Vagina (tissue), 2 donors: ENCODE results near the gene CASQ1. TPM values are rescaled to one million over a fixed set of nuclear protein-coding genes. Genes with fewer than 3 reads are reported as not detected.

ENCODE experiments used
- DNase-seq, 2 donors: peaks; one replicate each; pipeline ENCODE4 v3.0.0-alpha.2; 2017; ENCODE audit errors: extremely low spot score in 2 of 2
- H3K27ac ChIP-seq: fragments of 200-600 bp; sonication (generic); one replicate; pipeline ENCODE4 v1.5.1; 2019
- H3K27me3 ChIP-seq: fragments of 200-600 bp; sonication (generic); one replicate; pipeline ENCODE4 v1.5.1; 2019
- H3K36me3 ChIP-seq, 2 donors: fragments of 200-600 bp; sonication (generic); one replicate each; pipeline ENCODE4 v1.5.1; 2017 to 2019
- H3K4me1 ChIP-seq: fragments of 200-600 bp; sonication (generic); one replicate; pipeline ENCODE4 v1.5.1; 2019
- H3K4me3 ChIP-seq, 2 donors: fragments of 200-600 bp; sonication (generic); 1 replicate in 1 of 2; 2 replicates in 1 of 2; pipeline ENCODE4 v1.5.1; 2016 to 2019
- H3K9me3 ChIP-seq: fragments of 200-600 bp; sonication (generic); one replicate; pipeline ENCODE4 v1.5.1; 2019
- POLR2A ChIP-seq, 2 donors: fragments of 450-650 bp; IDR thresholded peaks; one replicate each; pipeline ENCODE4 v1.6.1; 2017; ENCODE audit warnings: antibody characterized with exemption in 2 of 2, mild to moderate bottlenecking in 2 of 2, moderate library complexity in 2 of 2
- POLR2AphosphoS5 ChIP-seq, 2 donors: sonication (generic); formaldehyde crosslinking; IDR thresholded peaks; one replicate each; pipeline ENCODE4 v1.9.0; 2017; ENCODE audit warnings: antibody characterized with exemption in 2 of 2, mild to moderate bottlenecking in 2 of 2, low read depth in 1 of 2; ENCODE audit not compliant: insufficient read depth in 1 of 2
- intact Hi-C: fragments of 100-400 bp; cut with DNase I; formaldehyde crosslinking; loops from one replicate; pipeline ENCODE4 v1.15.1; 2023
- total RNA-seq: library from RNA; depleted of rRNA; stranded (reverse); fragments of >200 nt; gene quantifications from one replicate; pipeline ENCODE4 v1.2.3, GENCODE V29; 2016
- TF ChIP-seq, protein P1 (sequence below), 3 experiments: fragments of 450-650 bp in 2 of 3; fragments of 200-600 bp in 1 of 3; sonication (generic) in 1 of 3; IDR thresholded peaks; one replicate each; pipeline ENCODE4 v1.5.1; 2017 to 2019; ENCODE audit warnings: antibody characterized with exemption in 3 of 3, mild to moderate bottlenecking in 2 of 3, moderate library complexity in 2 of 3

Gene CASQ1
- total RNA-seq, 1 donor from 2014 or later: not detected

DNA sequence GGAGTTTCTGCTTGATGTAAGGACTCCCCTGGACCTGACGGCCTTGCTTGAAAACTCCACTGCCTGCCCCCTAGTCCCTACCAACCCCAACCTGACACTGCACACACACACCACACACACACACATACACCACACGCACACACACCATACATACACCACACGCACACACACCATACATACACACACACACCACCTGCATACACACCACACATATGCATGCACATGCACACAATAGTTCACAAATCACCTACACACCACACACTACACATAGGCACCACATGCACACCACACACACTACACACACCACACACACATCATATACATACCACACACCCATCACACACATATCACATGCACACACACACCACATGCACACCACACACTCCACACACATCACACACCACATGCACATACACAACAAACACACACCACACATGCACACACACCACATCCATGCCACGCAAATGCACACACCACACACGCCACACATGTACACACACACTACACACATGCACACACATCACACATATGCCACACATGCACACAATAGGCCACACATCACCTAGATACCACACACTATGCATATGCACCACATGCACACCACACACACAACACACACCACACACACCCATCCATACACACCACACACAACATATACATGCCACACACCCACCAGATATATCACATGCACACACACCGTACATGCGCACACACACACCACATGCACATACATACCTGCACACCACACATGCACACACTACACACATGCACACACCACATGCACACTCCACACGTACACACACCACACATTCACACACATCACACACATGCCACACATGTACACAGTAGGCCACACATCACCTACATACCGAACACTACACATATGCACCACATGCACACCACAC lies 3.7 kb downstream of the CASQ1 start:
- Histone ChIP-seq H3K9me3 (no peaks in the 10 kb centered on the region), H3K4me1 (peaks cover 19% of the 10 kb centered on the region), H3K27me3 (no peaks in the 10 kb centered on the region), H3K4me3 (no peak overlapping the region), H3K27ac (no peak overlapping the region), H3K36me3 (no peaks in the 10 kb centered on the region)
- no peak for DNase-seq
- TF ChIP-seq POLR2A (IDR thresholded peaks at IDR 0.05) (no peak), POLR2AphosphoS5 (IDR thresholded peaks at IDR 0.05; ENCODE audit: insufficient read depth in 1 of 2, low read depth in 1 of 2) (no peak)
- TF ChIP-seq, protein P1, sequence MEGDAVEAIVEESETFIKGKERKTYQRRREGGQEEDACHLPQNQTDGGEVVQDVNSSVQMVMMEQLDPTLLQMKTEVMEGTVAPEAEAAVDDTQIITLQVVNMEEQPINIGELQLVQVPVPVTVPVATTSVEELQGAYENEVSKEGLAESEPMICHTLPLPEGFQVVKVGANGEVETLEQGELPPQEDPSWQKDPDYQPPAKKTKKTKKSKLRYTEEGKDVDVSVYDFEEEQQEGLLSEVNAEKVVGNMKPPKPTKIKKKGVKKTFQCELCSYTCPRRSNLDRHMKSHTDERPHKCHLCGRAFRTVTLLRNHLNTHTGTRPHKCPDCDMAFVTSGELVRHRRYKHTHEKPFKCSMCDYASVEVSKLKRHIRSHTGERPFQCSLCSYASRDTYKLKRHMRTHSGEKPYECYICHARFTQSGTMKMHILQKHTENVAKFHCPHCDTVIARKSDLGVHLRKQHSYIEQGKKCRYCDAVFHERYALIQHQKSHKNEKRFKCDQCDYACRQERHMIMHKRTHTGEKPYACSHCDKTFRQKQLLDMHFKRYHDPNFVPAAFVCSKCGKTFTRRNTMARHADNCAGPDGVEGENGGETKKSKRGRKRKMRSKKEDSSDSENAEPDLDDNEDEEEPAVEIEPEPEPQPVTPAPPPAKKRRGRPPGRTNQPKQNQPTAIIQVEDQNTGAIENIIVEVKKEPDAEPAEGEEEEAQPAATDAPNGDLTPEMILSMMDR (IDR thresholded peaks at IDR 0.05): no peak
- intact Hi-C loops: loop anchor here (5.0 kb wide), 1 partner anchor 98 kb away; no protein-coding TSS in a partner anchor

DNA sequence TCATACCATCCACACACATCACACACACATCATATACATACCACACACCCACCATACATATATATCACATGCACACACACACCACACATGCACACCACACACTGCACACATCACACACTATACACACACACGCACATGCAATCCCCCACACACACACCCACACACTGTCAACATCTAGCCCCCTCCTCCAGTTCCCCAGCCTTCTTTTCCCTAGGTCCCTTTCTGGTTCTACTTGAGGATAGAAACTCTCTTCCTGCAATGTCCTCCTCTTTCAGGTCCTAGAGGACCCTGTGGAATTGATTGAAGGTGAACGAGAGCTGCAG lies 4.3 kb downstream of the CASQ1 start:
- TF ChIP-seq POLR2A (IDR thresholded peaks at IDR 0.05): no peak
- no peak for TF ChIP-seq POLR2AphosphoS5 (IDR thresholded peaks at IDR 0.05; ENCODE audit: insufficient read depth in 1 of 2, low read depth in 1 of 2)
- TF ChIP-seq, protein P1 (IDR thresholded peaks at IDR 0.05): no peak
- no peaks in the 10 kb centered on the region for H3K27me3 ChIP-seq
- no peak overlapping the region for H3K27ac ChIP-seq
- no peaks in the 10 kb centered on the region for H3K36me3 ChIP-seq
- H3K9me3 ChIP-seq: no peaks in the 10 kb centered on the region
- no peak overlapping the region for H3K4me3 ChIP-seq
- H3K4me1 ChIP-seq: peaks cover 15% of the 10 kb centered on the region
- intact Hi-C loops: loop anchor here (5.0 kb wide), 1 partner anchor 98 kb away; no protein-coding TSS in a partner anchor
- DNase-seq: no peak

- H3K4me1 ChIP-seq: peaks cover 11% of the 10 kb centered on the region
- intact Hi-C loops: no loop called here
- no peak overlapping the region for H3K27ac ChIP-seq
- DNase-seq: no peak
- TF ChIP-seq POLR2AphosphoS5 (IDR thresholded peaks at IDR 0.05; ENCODE audit: insufficient read depth in 1 of 2, low read depth in 1 of 2) (no peak), POLR2A (IDR thresholded peaks at IDR 0.05) (no peak)
- TF ChIP-seq, protein P1 (IDR thresholded peaks at IDR 0.05): no peak
- no peaks in the 10 kb centered on the region for H3K36me3 ChIP-seq
- no peak overlapping the region for H3K4me3 ChIP-seq
- H3K27me3 ChIP-seq: no peaks in the 10 kb centered on the region
- H3K9me3 ChIP-seq: no peaks in the 10 kb centered on the region
Observed at GRCh38 chr1:160196143-160196542, 5.8 kb downstream of the CASQ1 start.

DNA sequence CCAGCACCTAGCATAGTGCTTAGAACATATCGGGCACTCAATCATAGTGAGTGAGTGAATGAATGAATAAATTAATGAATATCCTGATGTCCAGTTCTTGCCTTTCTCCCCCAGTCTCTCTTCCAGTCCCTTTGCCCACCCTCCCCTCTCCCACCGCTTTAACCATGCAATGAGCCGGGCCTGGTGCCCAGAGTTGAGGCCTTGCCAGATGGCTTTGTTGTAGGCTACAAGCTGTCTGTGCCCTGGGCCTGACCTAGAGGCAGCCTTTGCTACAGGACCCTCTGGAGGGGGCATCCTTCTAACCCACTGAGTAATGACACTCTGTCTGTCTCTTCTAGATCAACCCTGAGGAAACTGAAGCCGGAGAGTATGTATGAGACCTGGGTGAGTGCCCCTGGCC lies 6.9 kb downstream of the CASQ1 start:
- no peaks in the 10 kb centered on the region for H3K36me3 ChIP-seq
- no peak overlapping the region for H3K4me3 ChIP-seq
- H3K9me3 ChIP-seq: no peaks in the 10 kb centered on the region
- no peaks in the 10 kb centered on the region for H3K27me3 ChIP-seq
- TF ChIP-seq POLR2A (IDR thresholded peaks at IDR 0.05): no peak
- TF ChIP-seq, protein P1 (IDR thresholded peaks at IDR 0.05): no peak
- no peak for TF ChIP-seq POLR2AphosphoS5 (IDR thresholded peaks at IDR 0.05; ENCODE audit: insufficient read depth in 1 of 2, low read depth in 1 of 2)
- no peak for DNase-seq
- peaks cover 11% of the 10 kb centered on the region for H3K4me1 ChIP-seq
- H3K27ac ChIP-seq: no peak overlapping the region
- intact Hi-C loops: no loop called here

- no peaks in the 10 kb centered on the region for H3K36me3 ChIP-seq
- TF ChIP-seq, protein P1 (IDR thresholded peaks at IDR 0.05): no peak
- no peak for TF ChIP-seq POLR2A (IDR thresholded peaks at IDR 0.05)
- no peak for TF ChIP-seq POLR2AphosphoS5 (IDR thresholded peaks at IDR 0.05; ENCODE audit: insufficient read depth in 1 of 2, low read depth in 1 of 2)
- H3K4me3 ChIP-seq: no peak overlapping the region
- DNase-seq: no peak
- intact Hi-C loops: loop anchor here (10.0 kb wide), 1 partner anchor 54 kb away; no protein-coding TSS in a partner anchor
- no peaks in the 10 kb centered on the region for H3K27me3 ChIP-seq
- peaks cover 9% of the 10 kb centered on the region for H3K4me1 ChIP-seq
- no peaks in the 10 kb centered on the region for H3K9me3 ChIP-seq
- no peak overlapping the region for H3K27ac ChIP-seq
Observed at GRCh38 chr1:160200786-160201185, 10.4 kb downstream of the CASQ1 start.
